Esophagus mucosa (tissue), 1 donor: ENCODE measurements around the gene ASIC1. TPM values are rescaled to one million over a fixed set of nuclear protein-coding genes. Genes with fewer than 3 reads are reported as not detected.
"Not testable (repeated sequence)": the region's sequence is repeated elsewhere in the genome, so short reads cannot be mapped to it uniquely, and the experiment has no call there.

Experiments used
- ATAC-seq: fragments of 200-7000 bp; cut with Tn5 transposase; one replicate; pipeline ENCODE4 v1.9.1; 2020
- total RNA-seq: library from RNA; stranded (reverse); gene quantifications from one replicate; pipeline ENCODE4 v1.2.4, GENCODE V29; 2023
- donor health status: DM: yes; HTN: yes; CAD: no.

The ASIC1 gene
- 2.1 TPM for total RNA-seq

GRCh38 chr12:50057000-50057841 is at the start of gene ASIC1:
Gene ASIC1 (plus strand): TSS chr12:50057596. CDS start chr12:50058767, 1,171 bp downstream.
- peak; percentile 67 for ATAC-seq

- no peak for ATAC-seq
These were observed 43.8 kb upstream of the ASIC1 start for GRCh38 chr12:50013361-50014147.

GRCh38 chr12:50014342-50014741 is 43.1 kb upstream of the ASIC1 start:
- no peak for ATAC-seq

GRCh38 chr12:50016501-50017475 is 40.6 kb upstream of the ASIC1 start:
- peak; percentile 44 for ATAC-seq

GRCh38 chr12:50017641-50018040 is 39.8 kb upstream of the ASIC1 start:
- ATAC-seq = no peak

GRCh38 chr12:50018154-50018553 is 39.2 kb upstream of the ASIC1 start:
- ATAC-seq = no peak

GRCh38 chr12:50018968-50019367 is 38.4 kb upstream of the ASIC1 start:
- ATAC-seq = no peak

GRCh38 chr12:50019524-50019923 is 37.9 kb upstream of the ASIC1 start:
- no peak for ATAC-seq

GRCh38 chr12:50021031-50021430 is 36.4 kb upstream of the ASIC1 start:
- no peak for ATAC-seq

GRCh38 chr12:50022903-50023302 is 34.5 kb upstream of the ASIC1 start:
- no peak for ATAC-seq

GRCh38 chr12:50024227-50024626 is 33.2 kb upstream of the ASIC1 start:
- ATAC-seq = no peak

GRCh38 chr12:50024805-50025186 is 32.6 kb upstream of the ASIC1 start:
- ATAC-seq = peak; percentile 33

- ATAC-seq = peak; percentile 98
These were observed 32.0 kb upstream of the ASIC1 start, which contains the start of gene RACGAP1 for GRCh38 chr12:50025187-50026059. Gene RACGAP1 (minus strand): TSS chr12:50025494. CDS start chr12:50016715, 8,779 bp downstream.

GRCh38 chr12:50026691-50027090 is 30.7 kb upstream of the ASIC1 start:
- ATAC-seq = no peak

GRCh38 chr12:50030449-50030848 is 26.9 kb upstream of the ASIC1 start:
- not testable (repeated sequence) for ATAC-seq

GRCh38 chr12:50032515-50032853 is 24.9 kb upstream of the ASIC1 start:
- peak; percentile 22 for ATAC-seq

GRCh38 chr12:50032854-50033581 is 24.4 kb upstream of the ASIC1 start:
- peak; percentile 33 for ATAC-seq

GRCh38 chr12:50038336-50038735 is 19.1 kb upstream of the ASIC1 start:
- no peak for ATAC-seq

GRCh38 chr12:50039151-50039835 is 18.1 kb upstream of the ASIC1 start:
- peak; percentile 83 for ATAC-seq

GRCh38 chr12:50040657-50041056 is 16.7 kb upstream of the ASIC1 start:
- ATAC-seq = no peak
